ENCODE measurements around the gene NTNG2. TPM values are rescaled to one million over a fixed set of nuclear protein-coding genes. Genes with fewer than 3 reads are reported as not detected.

The NTNG2 gene
- total RNA-seq, 1 donor from 2014 or later = 3.0 TPM

- Mint-ChIP-seq H3K27me3 (ENCODE audit: low read depth) (peaks cover 34% of the 10 kb centered on the region), H3K27ac (ENCODE audit: unreplicated experiment) (no peak overlapping the region), H3K4me3 (ENCODE audit: unreplicated experiment) (no peak overlapping the region), H3K9me3 (ENCODE audit: low read depth) (peaks cover 10% of the 10 kb centered on the region), H3K36me3 (ENCODE audit: low read depth) (peaks cover 5% of the 10 kb centered on the region), H3K4me1 (ENCODE audit: low read depth) (no peaks in the 10 kb centered on the region)
- no peak for DNase-seq (ENCODE audit: low spot score)
- TF ChIP-seq CTCF (IDR thresholded peaks at IDR 0.05) = no peak
Observed at GRCh38 chr9:132200706-132201105, 38.8 kb downstream of the NTNG2 start.

- Mint-ChIP-seq H3K4me1 (ENCODE audit: low read depth) (no peaks in the 10 kb centered on the region), H3K36me3 (ENCODE audit: low read depth) (peaks cover 5% of the 10 kb centered on the region), H3K9me3 (ENCODE audit: low read depth) (peaks cover 10% of the 10 kb centered on the region), H3K4me3 (ENCODE audit: unreplicated experiment) (no peak overlapping the region), H3K27ac (ENCODE audit: unreplicated experiment) (no peak overlapping the region), H3K27me3 (ENCODE audit: low read depth) (peaks cover 37% of the 10 kb centered on the region)
- no peak for DNase-seq (ENCODE audit: low spot score)
- no peak for TF ChIP-seq CTCF (IDR thresholded peaks at IDR 0.05)
Observed at GRCh38 chr9:132201139-132201538, 39.3 kb downstream of the NTNG2 start.

- Mint-ChIP-seq H3K4me3 (ENCODE audit: unreplicated experiment) (no peak overlapping the region), H3K4me1 (ENCODE audit: low read depth) (no peaks in the 10 kb centered on the region), H3K9me3 (ENCODE audit: low read depth) (peaks cover 10% of the 10 kb centered on the region), H3K27ac (ENCODE audit: unreplicated experiment) (no peak overlapping the region), H3K36me3 (ENCODE audit: low read depth) (peaks cover 5% of the 10 kb centered on the region), H3K27me3 (ENCODE audit: low read depth) (peaks cover 37% of the 10 kb centered on the region)
- DNase-seq (ENCODE audit: low spot score) = no peak
- TF ChIP-seq CTCF (IDR thresholded peaks at IDR 0.05) = peak; percentile 17
Observed at GRCh38 chr9:132201780-132202703, 40.2 kb downstream of the NTNG2 start.

DNA sequence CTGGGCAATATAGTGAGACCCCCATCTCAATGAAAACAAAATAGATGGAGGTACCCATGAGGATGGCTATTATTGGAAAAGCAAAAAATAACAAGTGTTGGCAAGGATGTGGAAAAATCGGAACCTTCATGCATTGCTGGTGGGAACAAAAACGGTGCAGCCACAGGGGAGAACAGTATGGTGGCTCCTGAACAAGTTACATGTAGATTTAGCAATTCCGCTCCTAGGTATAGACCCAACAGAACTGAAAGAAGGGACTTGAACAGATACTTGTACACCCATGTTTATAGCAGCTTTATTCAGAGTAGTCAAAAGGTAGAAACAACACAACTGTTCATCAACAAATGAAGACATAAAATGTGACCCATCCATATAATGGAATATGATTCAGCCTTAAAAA is 43.0 kb downstream of the NTNG2 start:
- Mint-ChIP-seq H3K4me1 (ENCODE audit: low read depth) (no peaks in the 10 kb centered on the region), H3K27ac (ENCODE audit: unreplicated experiment) (no peak overlapping the region)

DNA sequence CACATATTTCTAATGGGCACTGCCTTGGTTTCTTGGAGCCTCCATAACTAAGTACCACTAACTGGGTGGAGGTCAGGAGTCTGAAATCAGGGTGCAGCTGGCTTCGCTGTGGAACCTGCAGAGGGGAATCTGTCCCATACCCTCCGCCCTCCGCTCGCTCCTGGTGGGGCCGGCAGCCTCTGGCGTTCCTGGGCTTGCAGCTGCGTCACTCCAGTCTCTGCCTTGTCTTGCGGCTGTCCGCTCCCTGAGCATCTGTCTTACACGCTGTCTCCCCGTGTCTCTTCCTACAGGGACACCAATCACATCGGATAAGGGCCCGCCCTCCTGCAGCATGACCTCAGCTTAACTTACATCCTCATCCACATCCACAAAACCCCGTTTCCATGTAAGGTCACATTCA is 45.4 kb downstream of the NTNG2 start:
- no peak for TF ChIP-seq CTCF (IDR thresholded peaks at IDR 0.05)
- peaks cover 5% of the 10 kb centered on the region for H3K36me3 Mint-ChIP-seq (ENCODE audit: low read depth)
- no peaks in the 10 kb centered on the region for H3K4me1 Mint-ChIP-seq (ENCODE audit: low read depth)
- H3K27me3 Mint-ChIP-seq (ENCODE audit: low read depth) = peaks cover 36% of the 10 kb centered on the region
- H3K4me3 Mint-ChIP-seq (ENCODE audit: unreplicated experiment) = no peak overlapping the region
- no peak for DNase-seq (ENCODE audit: low spot score)
- peaks cover 10% of the 10 kb centered on the region for H3K9me3 Mint-ChIP-seq (ENCODE audit: low read depth)
- no peak overlapping the region for H3K27ac Mint-ChIP-seq (ENCODE audit: unreplicated experiment)

More for the DNA sequence above, 43.0 kb downstream of the NTNG2 start:
- Mint-ChIP-seq H3K4me3 (ENCODE audit: unreplicated experiment) (no peak overlapping the region), H3K36me3 (ENCODE audit: low read depth) (peaks cover 5% of the 10 kb centered on the region), H3K27me3 (ENCODE audit: low read depth) (peaks cover 44% of the 10 kb centered on the region), H3K9me3 (ENCODE audit: low read depth) (peaks cover 10% of the 10 kb centered on the region)
- no peak for TF ChIP-seq CTCF (IDR thresholded peaks at IDR 0.05)
- DNase-seq (ENCODE audit: low spot score) = no peak
